GM21576 (cell line): Measurements from ENCODE around the gene MELTF.

Experiments
- ATAC-seq: cut with Tn5 transposase; IDR thresholded peaks from one replicate; pipeline ENCODE4 v1.9.1; 2021; ENCODE audit warnings: mild to moderate bottlenecking, moderate library complexity; ENCODE audit not compliant: unreplicated experiment

The MELTF gene

GRCh38 chr3:196969134-196969659, 60.4 kb downstream of the MELTF start:
- ATAC-seq: peak; percentile 44

GRCh38 chr3:196968233-196969133, 61.1 kb downstream of the MELTF start, which contains the start of gene PIGZ:
PIGZ (minus strand) TSS chr3:196968833; CDS start chr3:196952031, 16,802 bp downstream.
- peak; percentile 49 for ATAC-seq

- ATAC-seq: no peak
Observed at GRCh38 chr3:196967412-196968232, 62.0 kb downstream of the MELTF start.

- ATAC-seq: no peak
Observed at GRCh38 chr3:196966526-196967401, 62.9 kb downstream of the MELTF start.

GRCh38 chr3:196965804-196966173, 63.8 kb downstream of the MELTF start:
- no peak for ATAC-seq

- ATAC-seq: no peak
Observed at GRCh38 chr3:196965112-196965803, 64.4 kb downstream of the MELTF start.

- ATAC-seq: no peak
Observed at GRCh38 chr3:196963631-196963953, 66.0 kb downstream of the MELTF start.

GRCh38 chr3:196962930-196963630, 66.5 kb downstream of the MELTF start:
- ATAC-seq: no peak

- no peak for ATAC-seq
Observed at GRCh38 chr3:196962108-196962929, 67.3 kb downstream of the MELTF start.

GRCh38 chr3:196954832-196955231, 74.8 kb downstream of the MELTF start:
- ATAC-seq: no peak
